DND-41 (cell line): ENCODE results near the gene PSMB9.

Source experiments
- CTCF ChIP-seq: IDR thresholded peaks from 2 replicates; pipeline ENCODE4 v1.5.1; 2012; ENCODE audit warnings: borderline replicate concordance, low read length, moderate library complexity, mild to moderate bottlenecking; ENCODE audit not compliant: poor library complexity, severe bottlenecking; ENCODE audit errors: extremely low read depth
- EZH2 ChIP-seq: IDR thresholded peaks from 3 replicates; pipeline ENCODE4 v1.6.1; 2012; ENCODE audit warnings: borderline replicate concordance, low read depth, mild to moderate bottlenecking, moderate library complexity, low read length, inconsistent platforms; ENCODE audit not compliant: severe bottlenecking

GRCh38 chr6:32906539-32906938, 52.5 kb downstream of the PSMB9 start:
- TF ChIP-seq CTCF (no peak), EZH2 (no peak)
